GM12878 (cell line): ENCODE results near the gene CACFD1.

Experiments used
- CBX5 ChIP-seq: sonication (generic); IDR thresholded peaks from 2 replicates; pipeline ENCODE4 v1.6.1; 2016; ENCODE audit warnings: low read depth, moderate library complexity, mild to moderate bottlenecking, inconsistent platforms
- CHD2 ChIP-seq: IDR thresholded peaks from 2 replicates; pipeline ENCODE4 v1.6.1; 2011; ENCODE audit warnings: low read depth, low read length, improper control_type of control experiment, borderline replicate concordance
- ETV6 ChIP-seq, 2 experiments: fragments of 450-650 bp in 1 of 2; IDR thresholded peaks in 1 of 2; conservative IDR thresholded peaks in 1 of 2; 2 replicates each; pipeline ENCODE4 v1.6.1; 2014; ENCODE audit warnings: antibody characterized with exemption in 1 of 2, borderline replicate concordance in 1 of 2, low read depth in 1 of 2, mild to moderate bottlenecking in 1 of 2, moderate library complexity in 1 of 2
- EZH2 ChIP-seq: IDR thresholded peaks from 2 replicates; pipeline ENCODE4 v1.6.1; 2012; ENCODE audit warnings: low read depth, mild to moderate bottlenecking, control low read depth, inconsistent platforms, low read length, borderline replicate concordance; ENCODE audit not compliant: control insufficient read depth
- JUNB ChIP-seq: IDR thresholded peaks from 2 replicates; pipeline ENCODE4 v1.6.1; 2016; ENCODE audit warnings: antibody characterized with exemption, mild to moderate bottlenecking
- MYC ChIP-seq: IDR thresholded peaks from 2 replicates; pipeline ENCODE4 v1.6.1; 2011; ENCODE audit warnings: mild to moderate bottlenecking, low read length, moderate library complexity, inconsistent platforms; ENCODE audit not compliant: insufficient read depth, insufficient replicate concordance, insufficient read length, severe bottlenecking
- STAT1 ChIP-seq: fragments of 450-650 bp; conservative IDR thresholded peaks from 2 replicates; pipeline ENCODE4 v1.6.1; 2014; ENCODE audit warnings: antibody characterized with exemption, mild to moderate bottlenecking
- TF ChIP-seq, protein P1 (sequence below), 3 experiments: IDR thresholded peaks in 2 of 3; conservative IDR thresholded peaks in 1 of 3; 2 replicates each; pipeline ENCODE4 v1.5.1; 2011; ENCODE audit warnings: low read depth in 3 of 3, low read length in 3 of 3, mild to moderate bottlenecking in 3 of 3, control low read depth in 2 of 3, moderate library complexity in 2 of 3, inconsistent platforms in 1 of 3, mixed read lengths in 1 of 3; ENCODE audit not compliant: control insufficient read depth in 2 of 3, insufficient read depth in 1 of 3; ENCODE audit errors: extremely low read depth in 1 of 3

DNA sequence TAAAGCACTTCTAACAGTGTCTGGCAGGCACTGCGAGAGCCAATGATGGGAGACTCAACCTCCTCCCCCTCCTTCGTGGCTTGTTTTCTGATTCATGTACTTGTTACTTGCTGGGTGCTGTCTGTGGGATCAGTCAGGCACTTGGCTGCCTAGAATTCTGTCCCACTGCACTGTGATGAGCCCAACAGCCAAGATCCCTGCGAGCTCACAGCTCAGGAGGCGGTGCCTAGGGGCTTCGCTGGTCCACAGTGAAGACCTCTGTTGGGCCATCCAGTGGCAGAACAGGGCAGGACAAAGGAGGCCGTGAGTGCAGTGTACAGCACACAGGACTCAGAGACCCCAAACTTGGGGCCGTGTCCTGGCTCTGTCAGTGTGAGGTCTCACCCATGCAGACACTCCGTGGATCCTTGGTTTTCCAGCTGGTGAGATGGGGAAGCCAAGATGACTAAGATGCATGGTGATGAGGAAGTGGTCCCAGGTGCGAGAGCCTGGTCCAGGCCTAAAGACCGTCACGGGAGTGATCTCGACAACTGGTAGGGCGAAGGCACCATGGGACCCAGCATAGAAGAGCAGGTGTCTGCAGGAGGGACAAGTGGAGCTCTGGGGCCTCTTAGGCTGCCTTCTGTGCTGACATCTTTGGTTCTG lies 45.5 kb downstream of the CACFD1 start:
- TF ChIP-seq JUNB (no peak), STAT1 (no peak), EZH2 (no peak), ETV6 (conservative IDR thresholded peaks at IDR 0.05 in 1 of 2, IDR thresholded peaks at IDR 0.05 in 1 of 2; ENCODE audit: borderline replicate concordance in 1 of 2, low read depth in 1 of 2) (no peak), MYC (no peak), CBX5 (no peak), CHD2 (no peak)
- TF ChIP-seq, protein P1, sequence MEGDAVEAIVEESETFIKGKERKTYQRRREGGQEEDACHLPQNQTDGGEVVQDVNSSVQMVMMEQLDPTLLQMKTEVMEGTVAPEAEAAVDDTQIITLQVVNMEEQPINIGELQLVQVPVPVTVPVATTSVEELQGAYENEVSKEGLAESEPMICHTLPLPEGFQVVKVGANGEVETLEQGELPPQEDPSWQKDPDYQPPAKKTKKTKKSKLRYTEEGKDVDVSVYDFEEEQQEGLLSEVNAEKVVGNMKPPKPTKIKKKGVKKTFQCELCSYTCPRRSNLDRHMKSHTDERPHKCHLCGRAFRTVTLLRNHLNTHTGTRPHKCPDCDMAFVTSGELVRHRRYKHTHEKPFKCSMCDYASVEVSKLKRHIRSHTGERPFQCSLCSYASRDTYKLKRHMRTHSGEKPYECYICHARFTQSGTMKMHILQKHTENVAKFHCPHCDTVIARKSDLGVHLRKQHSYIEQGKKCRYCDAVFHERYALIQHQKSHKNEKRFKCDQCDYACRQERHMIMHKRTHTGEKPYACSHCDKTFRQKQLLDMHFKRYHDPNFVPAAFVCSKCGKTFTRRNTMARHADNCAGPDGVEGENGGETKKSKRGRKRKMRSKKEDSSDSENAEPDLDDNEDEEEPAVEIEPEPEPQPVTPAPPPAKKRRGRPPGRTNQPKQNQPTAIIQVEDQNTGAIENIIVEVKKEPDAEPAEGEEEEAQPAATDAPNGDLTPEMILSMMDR (IDR thresholded peaks at IDR 0.05 in 2 of 3, conservative IDR thresholded peaks at IDR 0.05 in 1 of 3; ENCODE audit: control insufficient read depth in 2 of 3, extremely low read depth in 1 of 3, insufficient read depth in 1 of 3, low read depth in 3 of 3, low read length in 3 of 3): no peak
